HCT116 (cell line): ENCODE results near the gene ZFX. TPM values are rescaled to one million over a fixed set of nuclear protein-coding genes. Genes with fewer than 3 reads are reported as not detected.
A peak's percentile ranks its signal among the peaks of the same experiment; 100 is the strongest.

Experiments
- ATAC-seq: fragments of 200-7000 bp; cut with Tn5 transposase; 2 replicates; pipeline ENCODE4 v1.9.1; 2020; ENCODE audit warnings: mild to moderate bottlenecking, moderate library complexity
- BruUV-seq: library from RNA; stranded (reverse); fragments of 400-500 nt; replicated peaks from 2 replicates; lab custom pipeline; 2021; lab: Mats Ljungman, UMichigan
- CTCF ChIA-PET: fragments of 300-600 bp; sonication (Branson Sonifier 250); formaldehyde crosslinking; loops from one replicate; lab custom pipeline; 2021; ENCODE audit warnings: antibody characterized with exemption; lab: Charles Lee
- POLR2A ChIA-PET: fragments of 300-600, 350-600 bp; sonication (Branson Sonifier 250); formaldehyde crosslinking; loops from one replicate; lab custom pipeline; 2021; ENCODE audit warnings: antibody characterized with exemption; lab: Charles Lee
- RAD21 ChIA-PET, 2 experiments: fragments of 300-600 bp; sonication (Branson Sonifier 250); formaldehyde crosslinking; loops; one replicate each; lab custom pipeline; 2023; ENCODE audit warnings: low total read pairs in 2 of 2; ENCODE audit not compliant: uncharacterized antibody in 2 of 2, unreplicated experiment in 2 of 2, low non-redundant PET in 1 of 2; lab: Charles Lee
- DNase-seq: peaks from one replicate; pipeline ENCODE4 v3.0.0-alpha.2; 2010; ENCODE audit warnings: low read depth, low spot score
- H2AFZ ChIP-seq: fragments of 200-600 bp; shearing (Covaris generic), sonication (generic); 2 replicates; pipeline ENCODE4 v1.6.1; 2017; ENCODE audit warnings: low read depth, mixed run types, mixed read lengths, antibody characterized with exemption, low read length; ENCODE audit not compliant: poor library complexity, severe bottlenecking
- H3K27ac ChIP-seq: 2 replicates; pipeline ENCODE4 v1.5.1; 2012; ENCODE audit warnings: low read depth, low read length
- H3K27me3 ChIP-seq: fragments of 200-600 bp; sonication (generic); 2 replicates; pipeline ENCODE4 v1.6.1; 2016; ENCODE audit warnings: mixed run types, low read length, mixed read lengths; ENCODE audit not compliant: insufficient read depth
- H3K36me3 ChIP-seq, 2 experiments: fragments of 200-500 bp in 1 of 2; fragments of 200-600 bp in 1 of 2; sonication (Bioruptor generic) in 1 of 2; sonication (generic) in 1 of 2; 2 replicates each; pipeline versions ENCODE4 v1.5.1 to v1.6.1; 2014 to 2016; ENCODE audit warnings: low read length in 2 of 2, inconsistent platforms in 1 of 2, mixed read lengths in 1 of 2, mixed run types in 1 of 2; ENCODE audit not compliant: insufficient read depth in 2 of 2, control insufficient read depth in 1 of 2
- H3K4me1 ChIP-seq, 2 experiments: fragments of 200-600 bp in 1 of 2; sonication (generic) in 1 of 2; 2 replicates each; pipeline versions ENCODE4 v1.5.1 to v1.6.1; 2012 to 2017; ENCODE audit warnings: low read length in 2 of 2, inconsistent platforms in 1 of 2, mild to moderate bottlenecking in 1 of 2, mixed read lengths in 1 of 2, mixed run types in 1 of 2, moderate library complexity in 1 of 2; ENCODE audit not compliant: insufficient read depth in 2 of 2, control insufficient read depth in 1 of 2
- H3K4me2 ChIP-seq: fragments of 200-600 bp; sonication (generic); 2 replicates; pipeline ENCODE4 v1.6.1; 2017; ENCODE audit warnings: mixed run types, low read length, mixed read lengths
- H3K4me3 ChIP-seq, 2 experiments: fragments of 200-600 bp in 1 of 2; sonication (generic) in 1 of 2; replicated peaks in 1 of 2; 2 replicates each; pipeline ENCODE4 v1.5.1; 2011 to 2016; ENCODE audit warnings: low read length in 2 of 2, control low read depth in 1 of 2, low read depth in 1 of 2, mild to moderate bottlenecking in 1 of 2, mixed read lengths in 1 of 2, mixed run types in 1 of 2
- H3K79me2 ChIP-seq: fragments of 200-600 bp; sonication (generic); 2 replicates; pipeline ENCODE4 v1.6.1; 2017; ENCODE audit warnings: mild to moderate bottlenecking, mixed run types, low read length, moderate library complexity, mixed read lengths; ENCODE audit not compliant: insufficient read depth
- H3K9ac ChIP-seq: fragments of 200-600 bp; sonication (generic); 2 replicates; pipeline ENCODE4 v1.6.1; 2016; ENCODE audit warnings: low read length, mixed read lengths
- H3K9me2 ChIP-seq: fragments of 200-600 bp; sonication (generic), shearing (Covaris generic); 2 replicates; pipeline ENCODE4 v1.6.1; 2017; ENCODE audit warnings: mixed run types, mild to moderate bottlenecking, moderate library complexity; ENCODE audit not compliant: insufficient read depth
- H3K9me3 ChIP-seq, 2 experiments: fragments of 200-500 bp in 1 of 2; fragments of 200-600 bp in 1 of 2; sonication (Bioruptor generic) in 1 of 2; sonication (generic) in 1 of 2; 2 replicates each; pipeline ENCODE4 v1.6.1; 2014 to 2017; ENCODE audit warnings: low read length in 2 of 2, mixed read lengths in 2 of 2, inconsistent platforms in 1 of 2, low read depth in 1 of 2, mild to moderate bottlenecking in 1 of 2, mixed run types in 1 of 2, moderate library complexity in 1 of 2; ENCODE audit not compliant: control insufficient read depth in 1 of 2, insufficient read depth in 1 of 2
- H4K20me1 ChIP-seq: fragments of 200-600 bp; sonication (generic), shearing (Covaris generic); 2 replicates; pipeline ENCODE4 v1.6.1; 2017; ENCODE audit warnings: mixed run types, mild to moderate bottlenecking, moderate library complexity; ENCODE audit not compliant: insufficient read depth
- EGR1 ChIP-seq: IDR thresholded peaks from 2 replicates; pipeline ENCODE4 v1.6.1; 2012; ENCODE audit warnings: low read depth
- ELF1 ChIP-seq: IDR thresholded peaks from 2 replicates; pipeline ENCODE4 v1.6.1; 2012; ENCODE audit warnings: low read depth, borderline replicate concordance
- EZH2phosphoT487 ChIP-seq: fragments of 200-600 bp; IDR thresholded peaks from 2 replicates; pipeline ENCODE4 v1.6.1; 2018; ENCODE audit warnings: antibody characterized with exemption, borderline replicate concordance
- FOSL1 ChIP-seq: IDR thresholded peaks from 2 replicates; pipeline ENCODE4 v1.6.1; 2012; ENCODE audit warnings: low read depth
- POLR2A ChIP-seq: IDR thresholded peaks from 2 replicates; pipeline ENCODE4 v1.7.0; 2011; ENCODE audit warnings: borderline replicate concordance; ENCODE audit not compliant: insufficient read depth, insufficient read length; ENCODE audit errors: extremely low read depth
- RAD21 ChIP-seq: IDR thresholded peaks from 2 replicates; pipeline ENCODE4 v1.6.1; 2012; ENCODE audit warnings: low read depth, mild to moderate bottlenecking
- SP1 ChIP-seq: IDR thresholded peaks from 2 replicates; pipeline ENCODE4 v1.6.1; 2012; ENCODE audit warnings: low read depth
- ZFX ChIP-seq: fragments of 450-650 bp; IDR thresholded peaks from 2 replicates; pipeline ENCODE4 v1.6.1; 2017
- ZNF274 ChIP-seq: fragments of 200-500 bp; sonication (Bioruptor generic); IDR thresholded peaks from 2 replicates; pipeline ENCODE4 v1.6.1; 2014; ENCODE audit warnings: mild to moderate bottlenecking, low read depth, low read length, inconsistent platforms
- intact Hi-C: fragments of 100-400 bp; cut with micrococcal nuclease; formaldehyde crosslinking; loops from 2 replicates; pipeline ENCODE4 v1.10.0; 2022
- total RNA-seq: library from RNA; stranded (reverse); gene quantifications from one replicate; pipeline ENCODE4 v1.2.1, GENCODE V29; 2021; ENCODE audit not compliant: unreplicated experiment
- TF ChIP-seq, protein P1 (sequence below): IDR thresholded peaks from 2 replicates; pipeline ENCODE4 v1.6.1; 2012
- TF ChIP-seq, protein P2 (sequence below): IDR thresholded peaks from 2 replicates; pipeline ENCODE4 v1.6.1; 2012; ENCODE audit warnings: low read depth
- TF ChIP-seq, protein P3 (sequence below): IDR thresholded peaks from 2 replicates; pipeline ENCODE4 v1.6.1; 2011; ENCODE audit warnings: mild to moderate bottlenecking, low read length, moderate library complexity; ENCODE audit not compliant: insufficient replicate concordance; ENCODE audit errors: extremely low read depth
- TF ChIP-seq, protein P4 (sequence below): IDR thresholded peaks from 2 replicates; pipeline ENCODE4 v1.6.1; 2012
- TF ChIP-seq, protein P5 (sequence below), 3 experiments: fragments of 200-600 bp in 1 of 3; sonication (generic) in 1 of 3; IDR thresholded peaks in 2 of 3; conservative IDR thresholded peaks in 1 of 3; 2 replicates each; pipeline ENCODE4 v1.5.1; 2012 to 2017; ENCODE audit warnings: low read depth in 2 of 3, low read length in 2 of 3, antibody characterized with exemption in 1 of 3, borderline replicate concordance in 1 of 3, control low read depth in 1 of 3, mild to moderate bottlenecking in 1 of 3, mixed read lengths in 1 of 3, mixed run types in 1 of 3, moderate library complexity in 1 of 3; ENCODE audit not compliant: insufficient read depth in 1 of 3

ZFX gene
- total RNA-seq, 1 experiment from 2014 or later = 28.1 TPM

DNA sequence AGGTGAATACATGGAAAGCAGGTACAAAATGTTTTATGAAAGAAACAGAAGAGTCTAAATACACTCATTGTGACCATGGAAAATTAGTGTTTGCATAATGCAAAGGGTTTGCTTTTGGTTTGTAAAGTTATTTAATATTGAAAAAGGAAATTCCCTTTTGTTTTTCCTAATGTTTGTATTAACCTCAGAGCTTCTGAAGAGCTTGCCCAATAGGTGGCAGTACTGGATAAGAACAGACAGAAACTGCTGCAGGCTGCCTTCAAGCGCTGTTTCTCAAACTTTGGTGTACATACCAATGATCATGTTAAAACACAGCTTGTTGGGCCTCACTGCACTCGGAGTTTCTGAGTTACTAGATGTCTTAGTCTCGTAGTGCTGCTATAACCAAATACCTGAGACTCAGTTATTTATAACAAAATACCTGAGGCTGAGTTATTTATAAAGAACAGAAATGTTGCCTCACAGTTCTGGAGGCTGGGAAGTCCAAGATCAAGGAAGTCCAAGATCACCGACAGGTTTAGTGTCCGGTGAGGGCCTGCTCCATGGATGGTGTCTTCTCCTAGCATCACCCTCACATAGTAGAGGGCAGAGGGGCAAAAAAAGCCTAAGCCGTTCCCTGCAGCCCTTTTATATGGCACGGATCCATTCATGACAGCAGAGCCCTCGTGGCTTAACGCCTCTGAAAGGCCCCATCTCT, 110.2 kb downstream of the ZFX start:
- BruUV-seq = no TSS peak
- Histone ChIP-seq H3K79me2 (no peaks in the 10 kb centered on the region), H3K9me3 (no peaks in the 10 kb centered on the region), H3K4me2 (no peak overlapping the region), H3K9ac (no peak overlapping the region), H4K20me1 (no peaks in the 10 kb centered on the region), H3K4me1 (peaks cover 0 to 6% of the 10 kb centered on the region in 2 experiments; a peak in 1 of 4 replicates), H3K9me2 (no peaks in the 10 kb centered on the region), H3K27ac (no peak overlapping the region), H3K27me3 (no peaks in the 10 kb centered on the region), H3K4me3 (no peak overlapping the region), H2AFZ (no peak overlapping the region), H3K36me3 (no peaks in the 10 kb centered on the region)
- POLR2A ChIA-PET = no interaction called here
- CTCF ChIA-PET = interaction anchor here (0.6 to 1.8 kb wide), 8 partner anchors 8 to 206 kb away, joined by 3 to 7 read pairs (median 4); no protein-coding TSS in a partner anchor
- DNase-seq (peak; percentile 50), ATAC-seq (peak; percentile 70)
- TF ChIP-seq FOSL1 (no peak), ZNF274 (no peak), EGR1 (no peak), ELF1 (no peak), ZFX (no peak), SP1 (no peak), EZH2phosphoT487 (no peak), POLR2A (no peak), RAD21 (peak; percentile 77)
- TF ChIP-seq, protein P1, sequence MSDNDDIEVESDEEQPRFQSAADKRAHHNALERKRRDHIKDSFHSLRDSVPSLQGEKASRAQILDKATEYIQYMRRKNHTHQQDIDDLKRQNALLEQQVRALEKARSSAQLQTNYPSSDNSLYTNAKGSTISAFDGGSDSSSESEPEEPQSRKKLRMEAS = no peak
- TF ChIP-seq, protein P2, sequence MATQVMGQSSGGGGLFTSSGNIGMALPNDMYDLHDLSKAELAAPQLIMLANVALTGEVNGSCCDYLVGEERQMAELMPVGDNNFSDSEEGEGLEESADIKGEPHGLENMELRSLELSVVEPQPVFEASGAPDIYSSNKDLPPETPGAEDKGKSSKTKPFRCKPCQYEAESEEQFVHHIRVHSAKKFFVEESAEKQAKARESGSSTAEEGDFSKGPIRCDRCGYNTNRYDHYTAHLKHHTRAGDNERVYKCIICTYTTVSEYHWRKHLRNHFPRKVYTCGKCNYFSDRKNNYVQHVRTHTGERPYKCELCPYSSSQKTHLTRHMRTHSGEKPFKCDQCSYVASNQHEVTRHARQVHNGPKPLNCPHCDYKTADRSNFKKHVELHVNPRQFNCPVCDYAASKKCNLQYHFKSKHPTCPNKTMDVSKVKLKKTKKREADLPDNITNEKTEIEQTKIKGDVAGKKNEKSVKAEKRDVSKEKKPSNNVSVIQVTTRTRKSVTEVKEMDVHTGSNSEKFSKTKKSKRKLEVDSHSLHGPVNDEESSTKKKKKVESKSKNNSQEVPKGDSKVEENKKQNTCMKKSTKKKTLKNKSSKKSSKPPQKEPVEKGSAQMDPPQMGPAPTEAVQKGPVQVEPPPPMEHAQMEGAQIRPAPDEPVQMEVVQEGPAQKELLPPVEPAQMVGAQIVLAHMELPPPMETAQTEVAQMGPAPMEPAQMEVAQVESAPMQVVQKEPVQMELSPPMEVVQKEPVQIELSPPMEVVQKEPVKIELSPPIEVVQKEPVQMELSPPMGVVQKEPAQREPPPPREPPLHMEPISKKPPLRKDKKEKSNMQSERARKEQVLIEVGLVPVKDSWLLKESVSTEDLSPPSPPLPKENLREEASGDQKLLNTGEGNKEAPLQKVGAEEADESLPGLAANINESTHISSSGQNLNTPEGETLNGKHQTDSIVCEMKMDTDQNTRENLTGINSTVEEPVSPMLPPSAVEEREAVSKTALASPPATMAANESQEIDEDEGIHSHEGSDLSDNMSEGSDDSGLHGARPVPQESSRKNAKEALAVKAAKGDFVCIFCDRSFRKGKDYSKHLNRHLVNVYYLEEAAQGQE = no peak
- TF ChIP-seq, protein P3, sequence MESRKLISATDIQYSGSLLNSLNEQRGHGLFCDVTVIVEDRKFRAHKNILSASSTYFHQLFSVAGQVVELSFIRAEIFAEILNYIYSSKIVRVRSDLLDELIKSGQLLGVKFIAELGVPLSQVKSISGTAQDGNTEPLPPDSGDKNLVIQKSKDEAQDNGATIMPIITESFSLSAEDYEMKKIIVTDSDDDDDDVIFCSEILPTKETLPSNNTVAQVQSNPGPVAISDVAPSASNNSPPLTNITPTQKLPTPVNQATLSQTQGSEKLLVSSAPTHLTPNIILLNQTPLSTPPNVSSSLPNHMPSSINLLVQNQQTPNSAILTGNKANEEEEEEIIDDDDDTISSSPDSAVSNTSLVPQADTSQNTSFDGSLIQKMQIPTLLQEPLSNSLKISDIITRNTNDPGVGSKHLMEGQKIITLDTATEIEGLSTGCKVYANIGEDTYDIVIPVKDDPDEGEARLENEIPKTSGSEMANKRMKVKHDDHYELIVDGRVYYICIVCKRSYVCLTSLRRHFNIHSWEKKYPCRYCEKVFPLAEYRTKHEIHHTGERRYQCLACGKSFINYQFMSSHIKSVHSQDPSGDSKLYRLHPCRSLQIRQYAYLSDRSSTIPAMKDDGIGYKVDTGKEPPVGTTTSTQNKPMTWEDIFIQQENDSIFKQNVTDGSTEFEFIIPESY = no peak
- TF ChIP-seq, protein P4, sequence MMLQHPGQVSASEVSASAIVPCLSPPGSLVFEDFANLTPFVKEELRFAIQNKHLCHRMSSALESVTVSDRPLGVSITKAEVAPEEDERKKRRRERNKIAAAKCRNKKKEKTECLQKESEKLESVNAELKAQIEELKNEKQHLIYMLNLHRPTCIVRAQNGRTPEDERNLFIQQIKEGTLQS = no peak
- TF ChIP-seq, protein P5, sequence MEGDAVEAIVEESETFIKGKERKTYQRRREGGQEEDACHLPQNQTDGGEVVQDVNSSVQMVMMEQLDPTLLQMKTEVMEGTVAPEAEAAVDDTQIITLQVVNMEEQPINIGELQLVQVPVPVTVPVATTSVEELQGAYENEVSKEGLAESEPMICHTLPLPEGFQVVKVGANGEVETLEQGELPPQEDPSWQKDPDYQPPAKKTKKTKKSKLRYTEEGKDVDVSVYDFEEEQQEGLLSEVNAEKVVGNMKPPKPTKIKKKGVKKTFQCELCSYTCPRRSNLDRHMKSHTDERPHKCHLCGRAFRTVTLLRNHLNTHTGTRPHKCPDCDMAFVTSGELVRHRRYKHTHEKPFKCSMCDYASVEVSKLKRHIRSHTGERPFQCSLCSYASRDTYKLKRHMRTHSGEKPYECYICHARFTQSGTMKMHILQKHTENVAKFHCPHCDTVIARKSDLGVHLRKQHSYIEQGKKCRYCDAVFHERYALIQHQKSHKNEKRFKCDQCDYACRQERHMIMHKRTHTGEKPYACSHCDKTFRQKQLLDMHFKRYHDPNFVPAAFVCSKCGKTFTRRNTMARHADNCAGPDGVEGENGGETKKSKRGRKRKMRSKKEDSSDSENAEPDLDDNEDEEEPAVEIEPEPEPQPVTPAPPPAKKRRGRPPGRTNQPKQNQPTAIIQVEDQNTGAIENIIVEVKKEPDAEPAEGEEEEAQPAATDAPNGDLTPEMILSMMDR (IDR thresholded peaks at IDR 0.05 in 2 of 3, conservative IDR thresholded peaks at IDR 0.05 in 1 of 3; ENCODE audit: borderline replicate concordance in 1 of 3, insufficient read depth in 1 of 3, low read depth in 2 of 3, low read length in 2 of 3) = peak; percentile 49 to 58 (median 56); a peak in 5 of 6 replicates
- intact Hi-C loops = no loop called here
- RAD21 ChIA-PET = no interaction called here
